ENCODE results near the gene SLC35F5.
"Not testable (repeated sequence)": the region's sequence is repeated elsewhere in the genome, so short reads cannot be mapped to it uniquely, and the experiment has no call there.

Gene SLC35F5

GRCh38 chr2:113776949-113777348, 20.5 kb upstream of the SLC35F5 start:
- H3K9ac ChIP-seq (ENCODE audit: low read length) = no peak overlapping the region
- no peaks in the 10 kb centered on the region for H3K36me3 ChIP-seq (ENCODE audit: control insufficient read depth, insufficient read depth, low read length)
- no peak overlapping the region for H3K4me3 ChIP-seq (ENCODE audit: low read depth, low read length)

GRCh38 chr2:113774616-113775015, 18.2 kb upstream of the SLC35F5 start:
- not testable (repeated sequence) for H3K36me3 ChIP-seq (ENCODE audit: control insufficient read depth, insufficient read depth, low read length); H3K9me3 ChIP-seq (ENCODE audit: control insufficient read depth, insufficient read depth, low read depth, low read length); H3K9ac ChIP-seq (ENCODE audit: low read length); H3K27me3 ChIP-seq (ENCODE audit: control insufficient read depth, insufficient read depth, low read length); H3K4me3 ChIP-seq (ENCODE audit: low read depth, low read length); H3K4me1 ChIP-seq (ENCODE audit: control insufficient read depth, insufficient read depth, low read length); H3K27ac ChIP-seq (ENCODE audit: low read depth, low read length)

More at GRCh38 chr2:113776949-113777348, 20.5 kb upstream of the SLC35F5 start:
- H3K4me1 ChIP-seq (ENCODE audit: control insufficient read depth, insufficient read depth, low read length) = no peaks in the 10 kb centered on the region
- H3K27me3 ChIP-seq (ENCODE audit: control insufficient read depth, insufficient read depth, low read length) = no peaks in the 10 kb centered on the region
- H3K9me3 ChIP-seq (ENCODE audit: control insufficient read depth, insufficient read depth, low read depth, low read length) = no peaks in the 10 kb centered on the region
- H3K27ac ChIP-seq (ENCODE audit: low read depth, low read length) = no peak overlapping the region

- no peaks in the 10 kb centered on the region for H3K4me1 ChIP-seq (ENCODE audit: control insufficient read depth, insufficient read depth, low read length)
- H3K27ac ChIP-seq (ENCODE audit: low read depth, low read length) = no peak overlapping the region
- no peak overlapping the region for H3K4me3 ChIP-seq (ENCODE audit: low read depth, low read length)
- H3K36me3 ChIP-seq (ENCODE audit: control insufficient read depth, insufficient read depth, low read length) = no peaks in the 10 kb centered on the region
- peaks cover 4% of the 10 kb centered on the region; the same call in 1 of the 2 replicates for H3K9me3 ChIP-seq (ENCODE audit: control insufficient read depth, insufficient read depth, low read depth, low read length)
- no peaks in the 10 kb centered on the region for H3K27me3 ChIP-seq (ENCODE audit: control insufficient read depth, insufficient read depth, low read length)
- no peak overlapping the region for H3K9ac ChIP-seq (ENCODE audit: low read length)
These were observed 14.5 kb upstream of the SLC35F5 start for GRCh38 chr2:113770929-113771328.

- no peak overlapping the region for H3K4me3 ChIP-seq (ENCODE audit: low read depth, low read length)
- no peaks in the 10 kb centered on the region for H3K27me3 ChIP-seq (ENCODE audit: control insufficient read depth, insufficient read depth, low read length)
- no peaks in the 10 kb centered on the region for H3K36me3 ChIP-seq (ENCODE audit: control insufficient read depth, insufficient read depth, low read length)
- H3K27ac ChIP-seq (ENCODE audit: low read depth, low read length) = no peak overlapping the region
- H3K4me1 ChIP-seq (ENCODE audit: control insufficient read depth, insufficient read depth, low read length) = no peaks in the 10 kb centered on the region
- no peak overlapping the region for H3K9ac ChIP-seq (ENCODE audit: low read length)
- H3K9me3 ChIP-seq (ENCODE audit: control insufficient read depth, insufficient read depth, low read depth, low read length) = peaks cover 16% of the 10 kb centered on the region
These were observed 13.1 kb upstream of the SLC35F5 start for GRCh38 chr2:113769555-113769954.

GRCh38 chr2:113768770-113769169, 12.3 kb upstream of the SLC35F5 start:
- Histone ChIP-seq H3K4me3 (ENCODE audit: low read depth, low read length) (no peak overlapping the region), H3K27ac (ENCODE audit: low read depth, low read length) (no peak overlapping the region), H3K27me3 (ENCODE audit: control insufficient read depth, insufficient read depth, low read length) (no peaks in the 10 kb centered on the region), H3K36me3 (ENCODE audit: control insufficient read depth, insufficient read depth, low read length) (no peaks in the 10 kb centered on the region), H3K9me3 (ENCODE audit: control insufficient read depth, insufficient read depth, low read depth, low read length) (peaks cover 23% of the 10 kb centered on the region), H3K4me1 (ENCODE audit: control insufficient read depth, insufficient read depth, low read length) (no peaks in the 10 kb centered on the region), H3K9ac (ENCODE audit: low read length) (no peak overlapping the region)

- no peaks in the 10 kb centered on the region for H3K27me3 ChIP-seq (ENCODE audit: control insufficient read depth, insufficient read depth, low read length)
These were observed 11.5 kb upstream of the SLC35F5 start for GRCh38 chr2:113767811-113768460.

GRCh38 chr2:113765276-113765675, 8.8 kb upstream of the SLC35F5 start:
- H3K9me3 ChIP-seq (ENCODE audit: control insufficient read depth, insufficient read depth, low read depth, low read length) = peaks cover 34% of the 10 kb centered on the region
- H3K4me3 ChIP-seq (ENCODE audit: low read depth, low read length) = no peak overlapping the region
- H3K36me3 ChIP-seq (ENCODE audit: control insufficient read depth, insufficient read depth, low read length) = no peaks in the 10 kb centered on the region
- no peak overlapping the region for H3K27ac ChIP-seq (ENCODE audit: low read depth, low read length)
- H3K4me1 ChIP-seq (ENCODE audit: control insufficient read depth, insufficient read depth, low read length) = peaks cover 4% of the 10 kb centered on the region; the same call in 1 of the 2 replicates
- no peak overlapping the region for H3K9ac ChIP-seq (ENCODE audit: low read length)
- no peaks in the 10 kb centered on the region for H3K27me3 ChIP-seq (ENCODE audit: control insufficient read depth, insufficient read depth, low read length)

More at GRCh38 chr2:113767811-113768460, 11.5 kb upstream of the SLC35F5 start:
- Histone ChIP-seq H3K4me3 (ENCODE audit: low read depth, low read length) (no peak overlapping the region), H3K36me3 (ENCODE audit: control insufficient read depth, insufficient read depth, low read length) (no peaks in the 10 kb centered on the region), H3K27ac (ENCODE audit: low read depth, low read length) (no peak overlapping the region), H3K9me3 (ENCODE audit: control insufficient read depth, insufficient read depth, low read depth, low read length) (peaks cover 31% of the 10 kb centered on the region), H3K9ac (ENCODE audit: low read length) (no peak overlapping the region), H3K4me1 (ENCODE audit: control insufficient read depth, insufficient read depth, low read length) (no peaks in the 10 kb centered on the region)

- Histone ChIP-seq H3K4me1 (ENCODE audit: control insufficient read depth, insufficient read depth, low read length) (peaks cover 4% of the 10 kb centered on the region; the same call in 1 of the 2 replicates), H3K9me3 (ENCODE audit: control insufficient read depth, insufficient read depth, low read depth, low read length) (peaks cover 34% of the 10 kb centered on the region), H3K4me3 (ENCODE audit: low read depth, low read length) (no peak overlapping the region), H3K9ac (ENCODE audit: low read length) (no peak overlapping the region), H3K36me3 (ENCODE audit: control insufficient read depth, insufficient read depth, low read length) (no peaks in the 10 kb centered on the region), H3K27ac (ENCODE audit: low read depth, low read length) (no peak overlapping the region), H3K27me3 (ENCODE audit: control insufficient read depth, insufficient read depth, low read length) (no peaks in the 10 kb centered on the region)
These were observed 6.1 kb upstream of the SLC35F5 start for GRCh38 chr2:113762377-113763118.

GRCh38 chr2:113760400-113760799, 4.0 kb upstream of the SLC35F5 start:
- no peak overlapping the region for H3K27ac ChIP-seq (ENCODE audit: low read depth, low read length)
- peaks cover 26% of the 10 kb centered on the region for H3K9me3 ChIP-seq (ENCODE audit: control insufficient read depth, insufficient read depth, low read depth, low read length)
- no peaks in the 10 kb centered on the region for H3K27me3 ChIP-seq (ENCODE audit: control insufficient read depth, insufficient read depth, low read length)
- H3K4me3 ChIP-seq (ENCODE audit: low read depth, low read length) = no peak overlapping the region
- no peak overlapping the region for H3K9ac ChIP-seq (ENCODE audit: low read length)
- no peaks in the 10 kb centered on the region for H3K36me3 ChIP-seq (ENCODE audit: control insufficient read depth, insufficient read depth, low read length)
- H3K4me1 ChIP-seq (ENCODE audit: control insufficient read depth, insufficient read depth, low read length) = peaks cover 4% of the 10 kb centered on the region; the same call in 1 of the 2 replicates

- H3K9me3 ChIP-seq (ENCODE audit: control insufficient read depth, insufficient read depth, low read depth, low read length) = no peaks in the 10 kb centered on the region
- H3K4me1 ChIP-seq (ENCODE audit: control insufficient read depth, insufficient read depth, low read length) = peaks cover 2% of the 10 kb centered on the region; the same call in 1 of the 2 replicates
- peaks cover 3% of the 10 kb centered on the region for H3K36me3 ChIP-seq (ENCODE audit: control insufficient read depth, insufficient read depth, low read length)
- H3K27me3 ChIP-seq (ENCODE audit: control insufficient read depth, insufficient read depth, low read length) = no peaks in the 10 kb centered on the region
- peak overlapping the region; percentile 98 for H3K9ac ChIP-seq (ENCODE audit: low read length)
- H3K27ac ChIP-seq (ENCODE audit: low read depth, low read length) = peak overlapping the region; percentile 33; the same call in 1 of the 2 replicates
- peak overlapping the region; percentile 96 for H3K4me3 ChIP-seq (ENCODE audit: low read depth, low read length)
These were observed 756 bp upstream of the SLC35F5 start for GRCh38 chr2:113757138-113757657.

GRCh38 chr2:113755835-113756354, 547 bp downstream of the SLC35F5 start:
- Histone ChIP-seq H3K27ac (ENCODE audit: low read depth, low read length) (peak overlapping the region; percentile 19; the same call in 1 of the 2 replicates), H3K4me3 (ENCODE audit: low read depth, low read length) (peak overlapping the region; percentile 96), H3K4me1 (ENCODE audit: control insufficient read depth, insufficient read depth, low read length) (no peaks in the 10 kb centered on the region), H3K36me3 (ENCODE audit: control insufficient read depth, insufficient read depth, low read length) (peaks cover 3% of the 10 kb centered on the region), H3K9ac (ENCODE audit: low read length) (peak overlapping the region; percentile 96), H3K27me3 (ENCODE audit: control insufficient read depth, insufficient read depth, low read length) (no peaks in the 10 kb centered on the region), H3K9me3 (ENCODE audit: control insufficient read depth, insufficient read depth, low read depth, low read length) (no peaks in the 10 kb centered on the region)
